DOHH2 (cell line): ENCODE results near the gene HASPIN.

Experiments
- CTCF ChIP-seq: fragments of 200-600 bp; sonication (generic); IDR thresholded peaks from one replicate; pipeline ENCODE4 v1.5.1; 2014; ENCODE audit warnings: antibody characterized with exemption, mild to moderate bottlenecking, low read depth, low read length; ENCODE audit not compliant: poor library complexity, severe bottlenecking
- EZH2phosphoT487 ChIP-seq: fragments of 200-600 bp; sonication (generic); IDR thresholded peaks from 2 replicates; pipeline ENCODE4 v1.6.1; 2017; ENCODE audit warnings: borderline replicate concordance, mild to moderate bottlenecking, antibody characterized with exemption, low read length, moderate library complexity, mixed read lengths

DNA sequence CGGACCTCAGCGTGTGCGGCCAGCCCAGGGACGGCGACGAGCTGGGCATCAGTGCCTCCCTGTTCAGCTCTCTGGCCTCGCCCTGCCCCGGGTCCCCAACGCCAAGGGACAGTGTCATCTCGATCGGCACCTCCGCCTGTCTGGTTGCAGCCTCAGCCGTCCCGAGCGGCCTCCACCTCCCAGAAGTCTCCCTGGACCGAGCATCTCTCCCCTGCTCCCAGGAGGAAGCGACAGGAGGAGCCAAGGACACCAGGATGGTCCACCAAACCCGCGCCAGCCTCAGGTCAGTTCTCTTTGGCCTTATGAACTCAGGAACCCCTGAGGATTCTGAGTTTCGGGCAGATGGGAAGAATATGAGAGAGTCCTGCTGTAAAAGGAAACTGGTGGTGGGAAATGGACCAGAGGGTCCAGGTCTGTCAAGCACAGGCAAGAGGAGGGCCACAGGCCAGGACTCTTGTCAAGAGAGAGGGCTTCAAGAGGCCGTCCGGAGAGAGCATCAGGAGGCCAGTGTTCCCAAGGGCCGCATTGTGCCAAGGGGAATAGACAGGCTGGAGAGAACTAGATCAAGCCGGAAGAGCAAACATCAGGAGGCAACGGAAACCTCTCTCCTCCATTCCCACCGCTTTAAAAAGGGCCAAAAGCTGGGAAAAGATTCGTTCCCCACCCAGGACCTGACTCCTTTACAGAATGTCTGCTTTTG is 825 bp downstream of the HASPIN start:
- TF ChIP-seq CTCF (no peak), EZH2phosphoT487 (no peak)
